ENCODE measurements around the gene ORAI3.

DNA sequence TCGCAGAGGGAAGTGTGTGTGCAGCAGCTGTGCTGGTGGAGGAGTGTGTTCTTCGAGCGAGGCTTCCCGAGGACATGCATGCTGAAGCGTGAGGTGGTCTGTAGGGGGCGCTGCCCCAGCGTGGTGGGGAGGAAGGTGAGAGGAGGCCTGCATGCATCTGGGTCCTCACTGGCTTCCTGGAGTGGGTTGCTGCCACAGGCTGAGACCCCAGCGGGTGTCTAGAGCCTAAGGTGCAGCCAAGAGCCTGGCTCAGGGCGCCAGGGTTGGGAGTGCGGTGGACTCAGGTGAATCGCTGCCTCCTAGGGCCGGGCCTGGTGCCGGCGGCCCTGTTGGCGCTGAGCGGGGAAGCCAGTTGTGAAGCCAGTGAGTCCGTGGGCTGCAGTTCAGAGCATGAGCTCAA lies 28.6 kb downstream of the ORAI3 start:
- TF ChIP-seq, protein P1, sequence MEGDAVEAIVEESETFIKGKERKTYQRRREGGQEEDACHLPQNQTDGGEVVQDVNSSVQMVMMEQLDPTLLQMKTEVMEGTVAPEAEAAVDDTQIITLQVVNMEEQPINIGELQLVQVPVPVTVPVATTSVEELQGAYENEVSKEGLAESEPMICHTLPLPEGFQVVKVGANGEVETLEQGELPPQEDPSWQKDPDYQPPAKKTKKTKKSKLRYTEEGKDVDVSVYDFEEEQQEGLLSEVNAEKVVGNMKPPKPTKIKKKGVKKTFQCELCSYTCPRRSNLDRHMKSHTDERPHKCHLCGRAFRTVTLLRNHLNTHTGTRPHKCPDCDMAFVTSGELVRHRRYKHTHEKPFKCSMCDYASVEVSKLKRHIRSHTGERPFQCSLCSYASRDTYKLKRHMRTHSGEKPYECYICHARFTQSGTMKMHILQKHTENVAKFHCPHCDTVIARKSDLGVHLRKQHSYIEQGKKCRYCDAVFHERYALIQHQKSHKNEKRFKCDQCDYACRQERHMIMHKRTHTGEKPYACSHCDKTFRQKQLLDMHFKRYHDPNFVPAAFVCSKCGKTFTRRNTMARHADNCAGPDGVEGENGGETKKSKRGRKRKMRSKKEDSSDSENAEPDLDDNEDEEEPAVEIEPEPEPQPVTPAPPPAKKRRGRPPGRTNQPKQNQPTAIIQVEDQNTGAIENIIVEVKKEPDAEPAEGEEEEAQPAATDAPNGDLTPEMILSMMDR (IDR thresholded peaks at IDR 0.05) = no peak
- no peak for TF ChIP-seq POLR2A (IDR thresholded peaks at IDR 0.05)
